HCT116 (cell line): ENCODE results near the gene KLHL3.

Experiments used
- ATF3 ChIP-seq: IDR thresholded peaks from 2 replicates; pipeline ENCODE4 v1.6.1; 2012
- CEBPB ChIP-seq: IDR thresholded peaks from 2 replicates; pipeline ENCODE4 v1.6.1; 2012; ENCODE audit warnings: low read depth
- POLR2A ChIP-seq: IDR thresholded peaks from 2 replicates; pipeline ENCODE4 v1.7.0; 2011; ENCODE audit warnings: borderline replicate concordance; ENCODE audit not compliant: insufficient read depth, insufficient read length; ENCODE audit errors: extremely low read depth
- ZNF274 ChIP-seq: fragments of 200-500 bp; sonication (Bioruptor generic); IDR thresholded peaks from 2 replicates; pipeline ENCODE4 v1.6.1; 2014; ENCODE audit warnings: mild to moderate bottlenecking, low read depth, low read length, inconsistent platforms
- TF ChIP-seq, protein P1 (sequence below), 3 experiments: fragments of 200-600 bp in 1 of 3; sonication (generic) in 1 of 3; IDR thresholded peaks in 2 of 3; conservative IDR thresholded peaks in 1 of 3; 2 replicates each; pipeline ENCODE4 v1.5.1; 2012 to 2017; ENCODE audit warnings: low read depth in 2 of 3, low read length in 2 of 3, antibody characterized with exemption in 1 of 3, borderline replicate concordance in 1 of 3, control low read depth in 1 of 3, mild to moderate bottlenecking in 1 of 3, mixed read lengths in 1 of 3, mixed run types in 1 of 3, moderate library complexity in 1 of 3; ENCODE audit not compliant: insufficient read depth in 1 of 3

- no peak for TF ChIP-seq POLR2A
- TF ChIP-seq, protein P1, sequence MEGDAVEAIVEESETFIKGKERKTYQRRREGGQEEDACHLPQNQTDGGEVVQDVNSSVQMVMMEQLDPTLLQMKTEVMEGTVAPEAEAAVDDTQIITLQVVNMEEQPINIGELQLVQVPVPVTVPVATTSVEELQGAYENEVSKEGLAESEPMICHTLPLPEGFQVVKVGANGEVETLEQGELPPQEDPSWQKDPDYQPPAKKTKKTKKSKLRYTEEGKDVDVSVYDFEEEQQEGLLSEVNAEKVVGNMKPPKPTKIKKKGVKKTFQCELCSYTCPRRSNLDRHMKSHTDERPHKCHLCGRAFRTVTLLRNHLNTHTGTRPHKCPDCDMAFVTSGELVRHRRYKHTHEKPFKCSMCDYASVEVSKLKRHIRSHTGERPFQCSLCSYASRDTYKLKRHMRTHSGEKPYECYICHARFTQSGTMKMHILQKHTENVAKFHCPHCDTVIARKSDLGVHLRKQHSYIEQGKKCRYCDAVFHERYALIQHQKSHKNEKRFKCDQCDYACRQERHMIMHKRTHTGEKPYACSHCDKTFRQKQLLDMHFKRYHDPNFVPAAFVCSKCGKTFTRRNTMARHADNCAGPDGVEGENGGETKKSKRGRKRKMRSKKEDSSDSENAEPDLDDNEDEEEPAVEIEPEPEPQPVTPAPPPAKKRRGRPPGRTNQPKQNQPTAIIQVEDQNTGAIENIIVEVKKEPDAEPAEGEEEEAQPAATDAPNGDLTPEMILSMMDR (IDR thresholded peaks at IDR 0.05 in 2 of 3, conservative IDR thresholded peaks at IDR 0.05 in 1 of 3; ENCODE audit: borderline replicate concordance in 1 of 3, insufficient read depth in 1 of 3, low read depth in 2 of 3, low read length in 2 of 3) = no peak
- no peak for TF ChIP-seq ZNF274
- no peak for TF ChIP-seq CEBPB
- no peak for TF ChIP-seq ATF3
Observed at GRCh38 chr5:137633896-137634295, 102.0 kb downstream of the KLHL3 start.
